Activated B cell treated with CpG ODN at 0.5 μM for 24 hours (primary cell): Measurements from ENCODE around the gene DNAJC5G. TPM values are rescaled to one million over a fixed set of nuclear protein-coding genes. Genes with fewer than 3 reads are reported as not detected.
"Not testable (repeated sequence)": the region's sequence is repeated elsewhere in the genome, so short reads cannot be mapped to it uniquely, and the experiment has no call there.

Experiments
- ATAC-seq: fragments of 200-7000 bp; cut with Tn5 transposase; one replicate; pipeline ENCODE4 v1.10.0; 2021; ENCODE audit warnings: low read depth, mild to moderate bottlenecking, moderate library complexity
- CTCF ChIA-PET: fragments of 350-600 bp; sonication (Branson Sonifier 250); formaldehyde crosslinking; loops from one replicate; lab custom pipeline; 2021; ENCODE audit warnings: antibody characterized with exemption; lab: Charles Lee
- POLR2A ChIA-PET: fragments of 350-600 bp; sonication (Branson Sonifier 250); formaldehyde crosslinking; loops from one replicate; lab custom pipeline; 2021; ENCODE audit warnings: antibody characterized with exemption; lab: Charles Lee
- DNase-seq: peaks from one replicate; pipeline ENCODE4 v3.0.0; 2022
- H3K27ac Mint-ChIP-seq: one replicate; pipeline ENCODE4 v1.8.0; 2020; ENCODE audit warnings: mixed read lengths
- H3K27me3 Mint-ChIP-seq: one replicate; pipeline ENCODE4 v1.8.0; 2021; ENCODE audit warnings: mixed read lengths
- H3K36me3 Mint-ChIP-seq: one replicate; pipeline ENCODE4 v1.8.0; 2021; ENCODE audit warnings: low read depth, mixed read lengths
- H3K4me1 Mint-ChIP-seq: one replicate; pipeline ENCODE4 v1.8.0; 2021; ENCODE audit warnings: mixed read lengths
- H3K4me3 Mint-ChIP-seq: one replicate; pipeline ENCODE4 v1.8.0; 2020; ENCODE audit warnings: mild to moderate bottlenecking, mixed read lengths
- H3K9me3 Mint-ChIP-seq: one replicate; pipeline ENCODE4 v1.8.0; 2020; ENCODE audit warnings: mixed read lengths
- intact Hi-C: fragments of 100-400 bp; cut with micrococcal nuclease; formaldehyde crosslinking; loops from one replicate; pipeline ENCODE4 v1.15.1; 2024
- total RNA-seq: library from RNA; stranded (reverse); gene quantifications from 2 replicates; pipeline ENCODE4 v1.2.3, GENCODE V29; 2022
- TF ChIP-seq, protein P1 (sequence below): fragments of 200-600 bp; IDR thresholded peaks from one replicate; pipeline ENCODE4 v1.8.0; 2022; ENCODE audit warnings: antibody characterized with exemption, mild to moderate bottlenecking

DNAJC5G gene
- total RNA-seq, 1 donor from 2014 or later: not detected

DNA sequence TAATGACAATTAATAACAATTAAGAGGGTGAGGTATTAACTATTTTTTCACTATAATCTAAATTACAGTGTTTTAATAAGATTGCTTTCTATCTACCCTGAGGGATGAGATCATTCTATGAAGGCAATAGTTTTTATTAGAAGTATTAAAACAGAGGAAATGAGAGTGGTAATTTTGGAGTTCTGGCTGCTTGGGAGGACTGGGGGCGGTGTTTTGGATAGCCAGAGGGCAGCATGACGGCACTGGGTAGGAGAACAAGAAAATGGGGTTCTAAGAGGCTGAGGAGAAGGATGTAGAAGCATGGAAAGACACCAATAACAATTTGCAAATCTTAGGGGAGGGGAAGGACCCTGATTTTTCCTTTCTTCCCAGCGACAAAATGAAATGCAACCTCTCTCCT lies 5.1 kb upstream of the DNAJC5G start:
- POLR2A ChIA-PET: no interaction called here
- Mint-ChIP-seq H3K36me3 (no peaks in the 10 kb centered on the region), H3K27me3 (peaks cover 17% of the 10 kb centered on the region), H3K27ac (no peak overlapping the region), H3K4me3 (no peak overlapping the region), H3K4me1 (peaks cover 4% of the 10 kb centered on the region), H3K9me3 (no peaks in the 10 kb centered on the region)
- intact Hi-C loops: no loop called here
- ATAC-seq (no peak), DNase-seq (no peak)
- TF ChIP-seq, protein P1, sequence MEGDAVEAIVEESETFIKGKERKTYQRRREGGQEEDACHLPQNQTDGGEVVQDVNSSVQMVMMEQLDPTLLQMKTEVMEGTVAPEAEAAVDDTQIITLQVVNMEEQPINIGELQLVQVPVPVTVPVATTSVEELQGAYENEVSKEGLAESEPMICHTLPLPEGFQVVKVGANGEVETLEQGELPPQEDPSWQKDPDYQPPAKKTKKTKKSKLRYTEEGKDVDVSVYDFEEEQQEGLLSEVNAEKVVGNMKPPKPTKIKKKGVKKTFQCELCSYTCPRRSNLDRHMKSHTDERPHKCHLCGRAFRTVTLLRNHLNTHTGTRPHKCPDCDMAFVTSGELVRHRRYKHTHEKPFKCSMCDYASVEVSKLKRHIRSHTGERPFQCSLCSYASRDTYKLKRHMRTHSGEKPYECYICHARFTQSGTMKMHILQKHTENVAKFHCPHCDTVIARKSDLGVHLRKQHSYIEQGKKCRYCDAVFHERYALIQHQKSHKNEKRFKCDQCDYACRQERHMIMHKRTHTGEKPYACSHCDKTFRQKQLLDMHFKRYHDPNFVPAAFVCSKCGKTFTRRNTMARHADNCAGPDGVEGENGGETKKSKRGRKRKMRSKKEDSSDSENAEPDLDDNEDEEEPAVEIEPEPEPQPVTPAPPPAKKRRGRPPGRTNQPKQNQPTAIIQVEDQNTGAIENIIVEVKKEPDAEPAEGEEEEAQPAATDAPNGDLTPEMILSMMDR: no peak
- CTCF ChIA-PET: interaction anchor here (0.9 to 2.1 kb wide), 2 partner anchors 9 to 308 kb away, joined by 4 to 11 read pairs; no protein-coding TSS in a partner anchor

DNA sequence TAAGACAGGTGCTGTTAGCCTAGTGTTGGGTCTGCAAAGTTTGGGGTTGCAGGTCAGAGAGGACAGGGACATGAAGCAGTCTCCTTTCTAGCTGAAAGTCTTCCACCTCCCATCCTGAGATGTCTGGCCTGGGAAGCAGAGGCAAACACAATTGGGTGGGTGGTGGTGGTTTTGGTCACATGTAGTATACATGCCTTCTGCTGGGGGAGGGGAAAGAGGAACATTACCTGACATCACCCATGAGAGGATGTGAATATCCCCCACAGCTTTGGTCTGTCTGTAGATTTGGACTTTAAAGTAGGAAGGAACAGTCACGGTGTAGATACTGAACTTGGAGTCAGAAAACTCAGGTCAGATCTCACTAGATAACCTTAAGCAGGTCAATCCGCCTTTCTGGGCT lies 4.6 kb upstream of the DNAJC5G start:
- Mint-ChIP-seq H3K36me3 (no peaks in the 10 kb centered on the region), H3K4me1 (no peaks in the 10 kb centered on the region), H3K27me3 (peaks cover 13% of the 10 kb centered on the region), H3K9me3 (no peaks in the 10 kb centered on the region), H3K4me3 (no peak overlapping the region), H3K27ac (no peak overlapping the region)
- CTCF ChIA-PET: interaction anchor here (2.1 kb wide), 1 partner anchor 9 kb away, joined by 11 read pairs; no protein-coding TSS in a partner anchor
- no peak for ATAC-seq
- POLR2A ChIA-PET: no interaction called here
- intact Hi-C loops: no loop called here
- TF ChIP-seq, protein P1: no peak
- DNase-seq: no peak

DNA sequence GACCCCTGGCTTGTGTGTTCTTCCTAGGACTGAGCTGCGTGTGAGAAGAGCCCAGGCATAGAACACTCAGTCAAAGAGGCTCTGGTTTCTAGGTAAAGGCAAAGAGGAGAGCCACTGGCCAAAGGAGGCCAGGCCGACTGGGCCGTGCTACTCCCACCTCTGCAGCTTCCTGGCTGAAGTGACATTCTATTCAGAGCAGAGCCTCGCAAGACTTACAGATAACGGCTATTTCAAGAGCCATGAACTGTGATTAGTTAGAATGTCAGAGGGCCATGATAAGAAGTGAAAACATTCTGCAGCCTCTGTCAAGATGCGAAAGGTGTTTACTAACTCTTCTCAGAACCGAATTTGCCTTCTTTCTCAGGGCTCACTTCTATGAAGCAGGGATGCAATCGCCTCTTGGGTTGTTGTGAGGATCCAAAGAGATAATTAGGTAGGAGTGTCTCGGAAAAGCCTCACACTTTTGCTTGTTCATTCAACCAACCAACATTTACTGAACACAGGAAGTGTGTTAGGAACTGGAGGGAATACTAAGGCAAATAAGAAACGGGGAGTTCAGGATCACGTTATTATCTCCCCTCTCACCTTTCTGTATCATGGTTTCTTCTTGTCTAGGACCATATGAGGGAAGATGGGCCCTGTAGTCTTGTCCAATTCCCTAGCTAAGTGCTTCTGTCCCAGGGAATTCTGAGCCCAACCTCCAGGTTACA lies 3.4 kb upstream of the DNAJC5G start:
- H3K4me3 Mint-ChIP-seq: no peak overlapping the region
- no peaks in the 10 kb centered on the region for H3K36me3 Mint-ChIP-seq
- ChIA-PET CTCF (interaction anchor here (0.7 to 2.1 kb wide), 2 partner anchors 7 to 32 kb away, joined by 3 to 11 read pairs; no protein-coding TSS in a partner anchor), POLR2A (no interaction called here)
- intact Hi-C loops: no loop called here
- TF ChIP-seq, protein P1: no peak
- H3K27ac Mint-ChIP-seq: no peak overlapping the region
- ATAC-seq (no peak), DNase-seq (no peak)
- H3K27me3 Mint-ChIP-seq: peaks cover 12% of the 10 kb centered on the region
- no peaks in the 10 kb centered on the region for H3K4me1 Mint-ChIP-seq
- no peaks in the 10 kb centered on the region for H3K9me3 Mint-ChIP-seq

DNA sequence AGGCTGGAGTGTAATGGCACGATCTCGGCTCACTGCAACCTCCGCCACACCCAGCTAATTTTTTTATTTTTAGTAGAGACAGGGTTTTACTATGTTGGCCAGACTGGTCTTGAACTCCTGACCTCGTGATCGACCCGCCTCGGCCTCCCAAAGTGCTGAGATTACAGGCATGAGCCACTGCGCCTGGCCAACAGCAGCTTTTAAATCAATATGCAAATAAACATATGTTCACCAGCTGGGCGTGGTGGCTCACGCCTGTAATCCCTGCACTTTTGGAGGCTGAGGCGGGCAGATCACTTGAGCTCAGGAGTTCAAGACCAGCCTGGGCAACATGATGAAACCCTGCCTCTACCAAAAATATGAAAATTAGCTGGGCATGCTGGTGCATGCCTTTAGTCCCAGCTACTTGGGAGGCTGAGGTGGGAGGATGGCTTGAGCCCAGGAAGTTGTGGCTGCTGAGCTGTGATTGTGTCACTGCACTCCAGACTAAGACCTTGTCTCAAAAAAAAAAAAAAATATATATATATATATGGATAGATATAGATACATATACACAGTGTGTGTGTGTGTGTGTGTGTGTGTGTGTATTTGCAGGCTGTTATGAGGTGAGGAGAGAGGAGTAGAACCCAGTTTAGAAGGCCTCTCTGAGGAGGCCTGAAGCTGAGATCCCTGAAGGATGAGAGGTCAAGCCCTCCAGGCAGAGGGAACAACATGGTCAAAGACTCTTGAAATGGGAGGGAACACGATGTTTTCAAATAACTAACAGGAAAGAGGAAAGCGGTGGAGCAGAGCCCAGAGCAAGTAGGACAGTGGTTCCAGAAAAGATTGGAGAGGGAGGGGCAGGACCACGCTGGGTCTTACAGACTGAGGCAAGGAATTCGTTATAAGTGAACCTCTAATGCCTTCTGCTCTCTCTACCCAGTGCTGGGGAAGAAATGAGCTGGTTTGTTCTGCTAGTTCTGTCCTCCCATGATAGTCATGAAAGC lies 2.4 kb upstream of the DNAJC5G start:
- ATAC-seq, intact Hi-C loops, H3K4me1 Mint-ChIP-seq, DNase-seq, H3K36me3 Mint-ChIP-seq, POLR2A ChIA-PET, H3K4me3 Mint-ChIP-seq, H3K9me3 Mint-ChIP-seq, H3K27ac Mint-ChIP-seq: not testable (repeated sequence)
- CTCF ChIA-PET: interaction anchor here (0.7 kb wide), 1 partner anchor 31 kb away, joined by 3 read pairs; no protein-coding TSS in a partner anchor
- peaks cover 16% of the 10 kb centered on the region for H3K27me3 Mint-ChIP-seq

DNA sequence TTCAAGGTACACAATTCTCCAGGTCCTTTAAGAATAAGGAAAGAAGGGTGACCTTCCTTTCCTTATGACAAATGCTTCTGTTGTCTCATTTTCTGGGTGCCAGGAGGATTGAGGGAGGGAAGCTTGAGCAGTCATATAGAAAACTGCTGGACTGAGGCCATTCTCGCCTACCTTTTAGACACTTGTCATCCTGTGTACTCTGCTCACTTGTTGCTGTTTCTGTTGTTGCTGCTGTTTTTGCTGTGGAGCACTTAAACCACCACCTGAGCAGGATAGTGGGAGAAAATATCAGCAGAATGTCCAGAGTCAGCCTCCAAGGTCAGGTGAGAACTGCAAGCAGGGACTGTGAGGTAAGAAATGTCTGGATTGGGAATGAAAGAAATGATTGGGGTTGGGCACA lies 2.8 kb downstream of the DNAJC5G start:
- no peaks in the 10 kb centered on the region for H3K36me3 Mint-ChIP-seq
- no peak overlapping the region for H3K27ac Mint-ChIP-seq
- ChIA-PET POLR2A (no interaction called here), CTCF (interaction anchor here (0.9 to 3.3 kb wide), 3 partner anchors 25 to 252 kb away, joined by 3 to 12 read pairs (median 11); no protein-coding TSS in a partner anchor)
- TF ChIP-seq, protein P1: no peak
- no peak overlapping the region for H3K4me3 Mint-ChIP-seq
- intact Hi-C loops: no loop called here
- peaks cover 5% of the 10 kb centered on the region for H3K4me1 Mint-ChIP-seq
- ATAC-seq (no peak), DNase-seq (no peak)
- no peaks in the 10 kb centered on the region for H3K9me3 Mint-ChIP-seq
- peaks cover 19% of the 10 kb centered on the region for H3K27me3 Mint-ChIP-seq
